Airway epithelial cell (primary cell): ENCODE measurements around the gene CCDC88B. TPM values are rescaled to one million over a fixed set of nuclear protein-coding genes. Genes with fewer than 3 reads are reported as not detected.

Experiments
- total RNA-seq: library from RNA; depleted of rRNA; stranded (reverse); fragments of >200 nt; gene quantifications from 2 replicates; pipeline ENCODE4 v1.2.3, GENCODE V29; 2015

Gene CCDC88B, protein sequence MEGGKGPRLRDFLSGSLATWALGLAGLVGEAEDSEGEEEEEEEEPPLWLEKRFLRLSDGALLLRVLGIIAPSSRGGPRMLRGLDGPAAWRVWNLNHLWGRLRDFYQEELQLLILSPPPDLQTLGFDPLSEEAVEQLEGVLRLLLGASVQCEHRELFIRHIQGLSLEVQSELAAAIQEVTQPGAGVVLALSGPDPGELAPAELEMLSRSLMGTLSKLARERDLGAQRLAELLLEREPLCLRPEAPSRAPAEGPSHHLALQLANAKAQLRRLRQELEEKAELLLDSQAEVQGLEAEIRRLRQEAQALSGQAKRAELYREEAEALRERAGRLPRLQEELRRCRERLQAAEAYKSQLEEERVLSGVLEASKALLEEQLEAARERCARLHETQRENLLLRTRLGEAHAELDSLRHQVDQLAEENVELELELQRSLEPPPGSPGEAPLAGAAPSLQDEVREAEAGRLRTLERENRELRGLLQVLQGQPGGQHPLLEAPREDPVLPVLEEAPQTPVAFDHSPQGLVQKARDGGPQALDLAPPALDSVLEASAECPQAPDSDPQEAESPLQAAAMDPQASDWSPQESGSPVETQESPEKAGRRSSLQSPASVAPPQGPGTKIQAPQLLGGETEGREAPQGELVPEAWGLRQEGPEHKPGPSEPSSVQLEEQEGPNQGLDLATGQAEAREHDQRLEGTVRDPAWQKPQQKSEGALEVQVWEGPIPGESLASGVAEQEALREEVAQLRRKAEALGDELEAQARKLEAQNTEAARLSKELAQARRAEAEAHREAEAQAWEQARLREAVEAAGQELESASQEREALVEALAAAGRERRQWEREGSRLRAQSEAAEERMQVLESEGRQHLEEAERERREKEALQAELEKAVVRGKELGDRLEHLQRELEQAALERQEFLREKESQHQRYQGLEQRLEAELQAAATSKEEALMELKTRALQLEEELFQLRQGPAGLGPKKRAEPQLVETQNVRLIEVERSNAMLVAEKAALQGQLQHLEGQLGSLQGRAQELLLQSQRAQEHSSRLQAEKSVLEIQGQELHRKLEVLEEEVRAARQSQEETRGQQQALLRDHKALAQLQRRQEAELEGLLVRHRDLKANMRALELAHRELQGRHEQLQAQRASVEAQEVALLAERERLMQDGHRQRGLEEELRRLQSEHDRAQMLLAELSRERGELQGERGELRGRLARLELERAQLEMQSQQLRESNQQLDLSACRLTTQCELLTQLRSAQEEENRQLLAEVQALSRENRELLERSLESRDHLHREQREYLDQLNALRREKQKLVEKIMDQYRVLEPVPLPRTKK (N-terminal part only)
- 8.7 TPM in 2 replicates for total RNA-seq

DNA sequence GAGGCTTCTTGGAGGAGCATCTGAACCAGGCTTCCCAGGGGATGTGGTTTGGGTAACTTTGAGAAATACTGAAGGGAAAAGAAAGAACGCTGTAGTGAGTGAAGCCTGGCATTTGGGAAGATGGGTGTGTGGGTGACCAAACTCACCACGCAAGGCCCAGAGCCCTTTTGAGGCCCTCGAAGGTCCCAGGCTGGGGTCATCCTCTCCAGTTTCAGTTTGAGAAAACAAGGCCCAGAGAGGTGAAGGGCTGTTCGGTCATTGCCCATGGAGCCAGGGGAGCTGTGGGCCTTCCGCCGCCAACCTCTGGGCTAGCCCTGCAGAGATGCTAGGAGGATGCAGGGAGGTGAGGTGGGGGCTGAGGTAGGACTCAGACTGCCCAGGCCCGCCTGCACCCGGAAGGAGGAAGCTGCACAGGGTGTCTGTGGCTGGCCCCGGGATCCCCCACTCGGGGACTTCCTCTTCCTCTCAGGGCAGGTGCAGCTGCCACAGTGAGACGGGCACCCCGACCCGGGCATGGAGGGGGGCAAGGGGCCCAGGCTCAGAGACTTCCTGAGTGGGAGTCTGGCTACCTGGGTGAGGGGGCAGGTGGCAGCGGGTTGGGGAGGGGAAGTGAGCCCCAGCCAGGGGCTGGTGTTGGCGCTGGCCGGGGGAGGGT lies at the start of gene CCDC88B:
TSS of gene CCDC88B (plus strand) at position 451 of the 655 bp plus-strand sequence. CDS start at position 514, 63 bp downstream.

DNA sequence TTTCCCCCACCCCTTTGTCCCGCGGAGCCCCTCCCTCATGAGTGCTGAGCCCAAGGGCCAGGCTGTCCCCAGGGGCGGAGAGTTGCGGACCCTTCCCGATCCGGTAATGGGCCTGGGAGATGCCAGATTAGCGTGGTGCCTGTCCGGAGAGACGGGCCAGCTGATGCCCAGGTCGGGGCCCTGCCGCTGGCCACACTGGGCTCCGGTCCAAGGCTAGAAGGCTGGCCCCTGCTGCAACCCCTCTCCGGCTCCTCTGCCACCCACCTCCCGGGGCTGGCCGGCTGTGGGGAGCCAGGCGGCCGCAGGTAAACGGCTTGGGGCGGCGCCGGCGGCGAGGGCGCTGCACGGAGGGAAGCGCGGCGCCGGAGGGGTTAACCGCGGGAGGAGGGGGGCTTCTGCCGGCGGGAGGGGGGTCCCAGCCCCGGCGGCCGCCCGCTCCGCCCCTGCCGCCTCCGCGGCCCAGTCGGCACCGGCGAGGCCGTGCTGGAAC lies 48.7 kb upstream of the CCDC88B start, which contains the start of gene KCNK4:
TSS of gene KCNK4 (plus strand) at position 41 of the 490 bp plus-strand sequence. CDS start 1,717 bp downstream, outside the sequence.

DNA sequence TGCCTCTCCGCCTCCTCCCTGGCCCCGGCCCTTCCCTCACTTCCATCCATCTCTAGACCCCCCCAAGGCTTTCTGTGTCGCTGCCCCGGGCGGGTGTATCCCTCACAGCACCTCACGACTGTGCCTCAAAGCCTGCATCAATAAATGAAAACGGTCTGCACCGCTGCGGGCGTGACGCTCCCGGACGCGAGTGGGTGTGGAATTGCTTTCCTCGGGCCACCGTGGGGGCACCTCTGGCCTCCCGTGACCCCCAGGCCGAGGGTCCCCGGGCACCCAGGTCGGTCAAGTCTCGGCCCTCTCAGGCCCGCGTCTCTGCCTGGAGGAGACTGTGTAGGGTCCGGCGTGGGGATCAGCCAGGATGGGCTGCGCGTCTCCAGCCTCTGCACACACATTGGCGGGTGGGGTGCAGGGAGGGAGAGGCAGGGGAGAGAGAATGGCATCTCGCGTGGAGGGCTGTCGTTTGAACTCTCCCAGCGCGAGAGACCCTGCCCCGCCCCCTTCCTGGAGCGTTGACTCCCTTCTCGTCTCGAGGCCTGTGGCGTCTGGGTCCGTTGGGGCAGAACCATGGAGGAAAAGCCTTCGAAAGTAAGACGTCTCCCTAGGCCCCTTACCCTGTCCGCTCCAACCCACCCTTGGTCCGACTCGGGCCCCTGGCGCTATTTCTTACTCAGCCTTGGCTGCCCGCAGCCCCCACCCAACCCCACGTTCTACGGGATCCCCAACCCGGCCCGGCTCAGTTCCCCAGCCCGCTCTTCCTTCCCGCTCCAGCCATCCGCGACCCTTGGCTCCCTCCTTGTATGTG lies 40.0 kb upstream of the CCDC88B start, which contains the start of gene CATSPERZ:
TSS of gene CATSPERZ (plus strand) at position 512 of the 802 bp plus-strand sequence. CDS start at position 565, 53 bp downstream.

DNA sequence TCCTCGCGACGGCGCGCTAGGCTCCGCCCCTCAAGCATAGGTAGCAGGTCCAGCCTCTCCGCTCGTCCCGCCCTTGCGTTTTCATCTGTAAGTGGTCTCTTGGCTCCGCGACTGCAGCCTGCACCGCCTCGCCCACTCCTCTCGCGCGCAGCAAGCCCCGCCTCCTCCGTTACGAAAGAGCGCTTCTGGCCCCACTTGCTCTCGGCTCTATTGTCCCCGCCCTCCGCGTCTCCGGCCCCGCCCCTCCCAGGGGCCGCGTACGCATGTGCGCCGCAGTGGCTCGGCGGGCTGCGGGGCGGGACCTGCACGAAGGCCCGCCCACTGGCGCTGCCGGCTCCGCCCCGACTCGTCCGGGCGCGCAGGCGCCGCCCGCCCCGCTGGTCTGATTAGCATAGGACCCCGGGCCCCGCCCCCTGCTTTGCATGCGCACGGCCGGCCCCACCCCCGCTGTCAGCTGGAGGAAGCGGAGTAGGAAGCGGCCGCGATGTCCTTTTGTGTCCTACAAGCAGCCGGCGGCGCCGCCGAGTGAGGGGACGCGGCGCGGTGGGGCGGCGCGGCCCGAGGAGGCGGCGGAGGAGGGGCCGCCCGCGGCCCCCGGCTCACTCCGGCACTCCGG lies 34.8 kb upstream of the CCDC88B start, which contains the start of gene ESRRA:
TSS of gene ESRRA (plus strand) at position 450 of the 616 bp plus-strand sequence. CDS start 1,656 bp downstream, outside the sequence.

DNA sequence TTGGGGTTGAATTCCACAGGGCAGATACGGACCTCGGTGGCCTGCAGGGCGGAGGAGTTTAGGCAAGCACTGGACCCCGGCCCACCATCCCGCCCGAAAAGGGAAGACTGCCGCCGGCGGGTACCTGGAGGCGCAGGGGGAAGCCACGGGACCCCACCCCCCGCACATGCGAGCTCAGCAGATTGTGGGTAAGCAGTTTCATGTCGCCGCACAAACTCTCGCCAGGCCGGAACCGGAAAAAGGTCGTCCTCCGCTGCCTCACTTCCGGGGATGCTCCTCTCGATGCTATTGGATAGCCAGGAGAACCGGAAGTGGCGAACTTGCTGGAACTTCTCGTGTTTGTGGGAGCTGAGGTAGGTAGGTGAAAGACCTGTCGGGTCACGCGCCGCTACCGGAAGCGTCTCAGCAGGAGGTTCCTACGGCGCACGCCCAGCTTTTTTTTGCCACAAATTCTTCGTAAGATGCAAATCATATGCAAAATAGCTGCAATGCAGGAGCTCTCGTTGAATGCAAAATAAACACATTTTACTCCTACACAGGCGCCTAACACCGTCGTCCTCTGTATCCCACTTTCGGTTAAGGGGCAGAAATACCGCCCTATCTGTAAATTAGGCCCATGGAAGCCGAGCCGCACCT lies 22.6 kb upstream of the CCDC88B start, which contains the start of gene TRMT112:
TSS of gene TRMT112 (minus strand) at position 235 of the 636 bp plus-strand sequence. CDS start at position 202, 33 bp downstream.

DNA sequence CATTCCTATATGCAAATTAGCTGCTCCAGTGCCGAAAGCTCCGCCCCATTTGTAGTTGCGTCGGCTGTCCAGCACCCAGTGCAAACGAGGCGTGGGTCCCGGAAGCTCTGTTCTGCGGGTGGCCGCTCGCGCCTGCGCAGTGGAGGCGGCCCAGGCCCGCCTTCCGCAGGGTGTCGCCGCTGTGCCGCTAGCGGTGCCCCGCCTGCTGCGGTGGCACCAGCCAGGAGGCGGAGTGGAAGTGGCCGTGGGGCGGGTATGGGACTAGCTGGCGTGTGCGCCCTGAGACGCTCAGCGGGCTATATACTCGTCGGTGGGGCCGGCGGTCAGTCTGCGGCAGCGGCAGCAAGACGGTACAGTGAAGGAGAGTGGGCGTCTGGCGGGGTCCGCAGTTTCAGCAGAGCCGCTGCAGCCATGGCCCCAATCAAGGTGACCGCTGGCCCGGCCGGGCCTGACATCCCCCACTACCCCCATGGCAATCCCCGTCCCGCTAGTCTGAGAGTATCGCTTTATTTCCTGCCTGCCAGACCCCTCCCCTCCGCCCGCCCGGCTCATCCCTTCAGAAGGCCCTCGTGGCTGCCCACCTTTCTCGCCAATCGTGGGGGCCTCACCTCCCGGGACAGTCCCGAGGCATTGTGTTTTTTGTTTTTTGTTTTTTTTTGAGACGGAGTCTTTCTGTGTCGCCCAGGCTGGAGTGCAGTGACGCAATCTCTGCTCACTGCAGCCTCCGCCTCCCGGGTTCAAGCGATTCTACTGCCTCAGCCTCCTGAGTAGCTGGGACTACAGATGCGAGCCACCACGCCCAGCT lies 21.8 kb upstream of the CCDC88B start, which contains the start of gene PRDX5:
TSS of gene PRDX5 (plus strand) at position 161 of the 805 bp plus-strand sequence. CDS start at position 256, 95 bp downstream.

DNA sequence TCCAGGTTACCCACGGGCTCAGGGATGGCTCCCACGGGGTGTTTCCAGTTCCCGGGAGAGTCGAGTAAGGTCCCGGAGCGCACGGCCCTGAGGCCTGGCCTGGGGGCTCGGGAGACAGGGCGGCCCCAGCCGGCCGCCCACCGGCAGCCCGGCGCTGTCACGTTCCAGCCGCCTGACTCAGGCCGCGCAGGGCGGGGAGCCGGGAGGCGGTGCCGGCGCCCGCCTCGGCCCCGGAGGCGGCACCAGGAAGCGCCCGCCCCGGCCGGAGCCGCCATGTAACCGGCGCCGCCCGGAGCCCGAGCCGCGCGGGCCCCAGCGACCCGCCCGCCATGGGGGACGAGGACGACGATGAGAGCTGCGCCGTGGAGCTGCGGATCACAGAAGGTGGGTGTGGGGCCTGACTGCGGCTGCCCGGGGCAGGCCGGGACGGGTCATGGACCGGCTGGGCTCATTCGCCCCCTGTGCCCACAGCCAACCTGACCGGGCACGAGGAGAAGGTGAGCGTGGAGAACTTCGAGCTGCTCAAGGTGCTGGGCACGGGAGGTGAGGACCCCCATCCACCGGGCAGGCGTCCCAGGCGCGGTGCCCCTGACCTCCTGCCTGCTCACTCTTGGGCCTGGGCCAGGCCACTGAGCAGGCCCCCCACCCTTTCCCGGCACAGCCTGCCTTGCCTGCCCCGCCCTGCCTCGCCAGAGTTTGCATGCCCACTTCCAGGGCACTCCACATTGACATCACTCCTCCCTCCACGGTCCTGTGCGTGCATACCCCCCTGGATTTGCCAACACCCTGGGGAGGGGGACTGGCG lies 19.1 kb downstream of the CCDC88B start, which contains the start of gene RPS6KA4:
TSS of gene RPS6KA4 (plus strand) at position 256 of the 805 bp plus-strand sequence. CDS start at position 330, 74 bp downstream.

Other genes starting within 250 kb of the CCDC88B start
- gene MACROD1, start 174.1 kb upstream of the CCDC88B start, total RNA-seq: 16.9 and 21.0 TPM in 2 replicates
- gene STIP1, start 154.0 kb upstream of the CCDC88B start, total RNA-seq: 169 and 210 TPM in 2 replicates
- 0.14 TPM in 2 replicates for gene FERMT3, start 133.5 kb upstream of the CCDC88B start, total RNA-seq
- gene TRPT1, start 114.0 kb upstream of the CCDC88B start, total RNA-seq: 57.4 and 58.1 TPM in 2 replicates
- 74.9 and 110 TPM in 2 replicates for gene NUDT22, start 113.9 kb upstream of the CCDC88B start, total RNA-seq
- 7.0 and 15.3 TPM in 2 replicates for gene DNAJC4, start 109.7 kb upstream of the CCDC88B start, total RNA-seq
- 21.6 and 24.8 TPM in 2 replicates for gene VEGFB, start 105.6 kb upstream of the CCDC88B start, total RNA-seq
- gene FKBP2, start 99.1 kb upstream of the CCDC88B start, total RNA-seq: 64.6 and 77.1 TPM in 2 replicates
- gene PPP1R14B, start 93.3 kb upstream of the CCDC88B start, total RNA-seq: 418 and 455 TPM in 2 replicates
- 58.8 and 64.0 TPM in 2 replicates for gene PLCB3, start 88.7 kb upstream of the CCDC88B start, total RNA-seq
- gene BAD, start 55.5 kb upstream of the CCDC88B start, total RNA-seq: 134 and 141 TPM in 2 replicates
- 13.3 and 16.0 TPM in 2 replicates for gene GPR137, start 54.4 kb upstream of the CCDC88B start, total RNA-seq
- not detected in 2 replicates for gene KCNK4, start 48.9 kb upstream of the CCDC88B start, total RNA-seq
- gene CATSPERZ, start 39.8 kb upstream of the CCDC88B start, total RNA-seq: 0.63 TPM in 1 of 2 replicates, not detected in the other
- 74.4 and 87.9 TPM in 2 replicates for gene ESRRA, start 34.7 kb upstream of the CCDC88B start, total RNA-seq
- 407 and 658 TPM in 2 replicates for gene TRMT112, start 22.6 kb upstream of the CCDC88B start, total RNA-seq
- gene PRDX5, start 22.1 kb upstream of the CCDC88B start, total RNA-seq: 455 and 530 TPM in 2 replicates
- 72.9 and 73.6 TPM in 2 replicates for gene RPS6KA4, start 19.0 kb downstream of the CCDC88B start, total RNA-seq
- gene SLC22A11, start 215.7 kb downstream of the CCDC88B start, total RNA-seq: not detected in 2 replicates